ENCODE measurements around the gene CYB5RL.
"Not testable (repeated sequence)": the region's sequence is repeated elsewhere in the genome, so short reads cannot be mapped to it uniquely, and the experiment has no call there.

Gene CYB5RL, protein sequence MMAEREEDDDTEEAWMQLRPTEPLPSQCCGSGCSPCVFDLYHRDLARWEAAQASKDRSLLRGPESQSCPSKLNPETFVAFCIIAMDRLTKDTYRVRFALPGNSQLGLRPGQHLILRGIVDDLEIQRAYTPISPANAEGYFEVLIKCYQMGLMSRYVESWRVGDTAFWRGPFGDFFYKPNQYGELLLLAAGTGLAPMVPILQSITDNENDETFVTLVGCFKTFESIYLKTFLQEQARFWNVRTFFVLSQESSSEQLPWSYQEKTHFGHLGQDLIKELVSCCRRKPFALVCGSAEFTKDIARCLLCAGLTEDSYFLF

DNA sequence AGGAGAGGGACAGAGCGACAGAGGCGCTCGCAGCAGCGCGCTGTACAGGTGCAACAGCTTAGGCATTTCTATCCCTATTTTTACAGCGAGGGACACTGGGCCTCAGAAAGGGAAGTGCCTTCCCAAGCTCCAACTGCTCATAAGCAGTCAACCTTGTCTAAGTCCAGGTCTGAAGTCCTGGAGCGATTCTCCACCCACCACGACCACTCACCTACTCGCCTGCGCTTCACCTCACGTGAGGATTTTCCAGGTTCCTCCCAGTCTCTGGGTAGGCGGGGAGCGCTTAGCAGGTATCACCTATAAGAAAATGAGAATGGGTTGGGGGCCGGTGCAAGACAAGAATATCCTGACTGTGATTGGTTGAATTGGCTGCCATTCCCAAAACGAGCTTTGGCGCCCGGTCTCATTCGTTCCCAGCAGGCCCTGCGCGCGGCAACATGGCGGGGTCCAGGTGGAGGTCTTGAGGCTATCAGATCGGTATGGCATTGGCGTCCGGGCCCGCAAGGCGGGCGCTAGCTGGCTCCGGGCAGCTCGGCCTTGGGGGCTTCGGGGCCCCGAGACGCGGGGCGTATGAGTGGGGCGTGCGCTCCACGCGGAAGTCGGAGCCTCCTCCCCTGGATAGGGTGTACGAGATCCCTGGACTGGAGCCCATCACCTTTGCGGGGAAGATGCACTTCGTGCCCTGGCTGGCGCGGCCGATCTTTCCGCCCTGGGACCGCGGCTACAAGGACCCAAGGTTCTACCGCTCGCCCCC lies at the start of gene CYB5RL, which contains the start of gene MRPL37:
Gene CYB5RL (minus strand): TSS at position 266 of the 754 bp plus-strand sequence. CDS start 4,414 bp downstream, outside the sequence.
Gene MRPL37 (plus strand): TSS at position 403 of the 754 bp plus-strand sequence. CDS start 77 bp downstream, at position 480.
- peak; percentile 98 for DNase-seq

DNA sequence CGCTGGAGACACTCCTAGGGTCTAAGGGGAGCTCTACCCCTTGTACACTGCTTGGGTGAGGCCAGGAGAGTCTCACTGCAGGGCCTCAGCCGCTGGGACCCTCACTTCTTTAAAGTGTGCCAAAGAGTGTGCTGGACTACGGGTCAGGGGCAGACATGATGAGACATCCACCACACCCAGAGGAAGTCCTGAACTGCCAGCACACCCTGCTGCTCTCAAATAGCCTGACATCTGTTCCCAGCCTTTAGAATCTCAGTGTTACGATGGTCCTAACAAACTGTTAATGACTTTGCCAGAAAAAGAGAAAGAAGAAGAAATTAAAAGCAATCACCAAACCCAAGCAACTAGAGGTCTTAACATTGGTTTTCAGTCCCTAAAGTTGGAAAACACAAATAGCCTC lies 49.1 kb upstream of the CYB5RL start:
- DNase-seq = no peak

DNA sequence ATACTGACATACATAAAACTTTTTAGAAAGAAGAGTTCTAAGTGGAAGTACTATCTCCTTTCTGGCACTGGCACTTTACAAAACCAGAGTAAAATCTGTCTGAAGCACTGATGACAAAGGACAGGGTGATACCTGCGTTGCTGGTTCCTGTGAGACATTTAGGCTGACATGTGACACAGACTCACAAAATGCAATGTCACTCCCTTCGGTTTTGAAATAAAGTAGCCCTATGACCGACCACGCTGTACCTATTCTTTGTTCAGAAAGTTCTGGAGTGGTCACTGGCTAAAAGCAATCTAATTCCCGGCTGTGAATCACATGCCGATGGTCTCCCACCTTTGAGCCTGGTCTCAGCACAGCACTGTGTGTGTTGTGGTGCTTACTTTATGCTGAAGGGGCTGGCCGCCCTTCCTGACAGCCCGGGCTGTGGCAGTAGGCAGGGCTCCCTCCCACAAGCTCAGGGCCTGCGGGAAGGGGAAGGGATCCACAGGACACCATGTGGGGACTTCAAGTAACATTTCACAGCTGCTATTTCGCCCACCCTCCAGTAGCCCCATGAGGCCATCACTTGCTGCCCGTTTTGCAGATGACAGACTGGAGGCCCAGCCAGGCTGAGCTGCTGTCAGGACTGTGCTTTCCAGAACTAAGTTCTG lies 48.2 kb upstream of the CYB5RL start:
- DNase-seq = no peak

DNA sequence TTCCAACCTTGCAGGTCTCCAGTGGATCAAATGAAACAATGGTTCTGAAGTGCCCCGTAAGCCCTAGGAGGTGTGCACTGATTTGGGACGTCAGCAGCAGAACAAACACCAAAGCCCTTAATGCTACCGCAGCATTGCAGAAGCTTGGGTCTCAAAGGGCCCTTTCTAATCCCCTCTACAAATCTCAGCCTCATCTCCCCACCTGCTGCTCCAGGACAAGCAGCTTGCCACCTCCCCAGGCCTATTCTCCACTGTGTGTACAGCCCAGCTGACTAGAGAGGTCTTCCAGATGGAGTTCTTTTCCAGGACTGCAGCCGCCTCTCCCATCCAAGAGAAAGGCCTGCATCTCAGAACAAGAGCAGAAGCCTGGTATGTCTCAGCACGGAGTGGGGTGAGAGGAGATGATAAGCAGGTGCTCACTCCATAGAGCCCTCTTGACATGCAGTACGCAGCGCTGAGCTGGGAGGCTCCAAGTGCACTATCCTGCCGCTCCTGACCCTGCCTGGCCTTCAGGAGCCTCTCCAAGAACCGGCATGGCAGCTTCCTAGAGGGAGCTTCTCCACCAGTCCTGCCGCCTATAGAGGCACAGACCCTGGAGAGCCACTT lies 46.4 kb upstream of the CYB5RL start:
- DNase-seq = no peak

DNA sequence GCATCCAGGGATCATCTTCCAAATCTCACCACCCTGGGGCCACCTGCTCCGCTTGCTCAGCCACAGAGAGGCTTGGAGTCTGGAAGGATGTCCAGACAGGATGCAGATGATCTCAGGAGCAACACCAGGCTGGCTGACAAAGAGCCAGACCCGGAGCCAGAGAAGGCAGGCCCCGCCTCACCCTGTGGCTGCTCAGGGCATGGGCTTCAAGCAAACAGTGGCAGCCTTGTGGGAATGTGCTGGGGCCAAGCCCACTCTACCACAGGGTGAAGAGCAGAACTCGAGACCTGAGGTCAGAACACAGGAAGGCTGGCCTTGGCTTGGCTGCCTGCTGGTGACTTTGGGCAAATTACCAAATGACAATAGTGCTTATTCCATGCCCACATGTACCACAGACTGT lies 45.7 kb upstream of the CYB5RL start:
- no peak for DNase-seq

DNA sequence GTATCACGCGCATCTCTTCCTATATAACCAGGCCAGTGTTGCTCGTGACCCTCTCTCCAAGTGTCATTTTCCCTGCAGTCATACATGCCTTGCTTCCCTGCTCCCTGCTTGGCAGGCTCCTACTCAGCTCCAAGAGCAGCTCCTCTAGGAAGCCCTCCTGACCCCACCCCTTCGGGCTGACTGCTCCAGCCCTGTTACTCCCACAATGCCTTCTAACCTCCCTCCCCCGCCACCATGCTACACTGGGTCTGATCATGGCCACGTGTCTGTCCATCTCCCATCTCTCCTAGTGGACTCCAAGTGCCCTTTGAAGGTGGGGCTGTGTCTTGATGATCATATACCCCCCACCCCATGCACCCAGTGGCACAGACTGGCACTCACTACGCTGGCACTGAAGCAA lies 44.8 kb upstream of the CYB5RL start:
- DNase-seq = no peak

DNA sequence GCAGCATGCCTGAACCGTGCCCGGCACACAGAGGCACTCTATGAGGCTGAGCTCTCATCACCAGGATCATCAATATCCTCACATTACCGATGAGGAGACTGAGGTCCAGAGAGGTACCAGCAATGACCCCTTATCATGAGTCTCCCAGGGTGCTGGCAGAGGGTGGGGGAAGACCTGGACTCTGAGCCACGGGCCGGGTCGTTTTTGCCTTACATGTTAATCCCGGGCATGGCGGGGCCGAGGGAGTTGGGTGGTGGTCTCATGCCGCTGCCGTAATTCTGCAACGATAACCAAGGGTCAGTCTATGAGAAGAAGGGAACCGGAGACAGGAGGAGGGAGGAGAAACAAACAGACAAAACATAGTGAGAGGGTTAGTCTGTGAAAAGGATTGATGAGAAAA lies 43.2 kb upstream of the CYB5RL start:
- DNase-seq = no peak

DNA sequence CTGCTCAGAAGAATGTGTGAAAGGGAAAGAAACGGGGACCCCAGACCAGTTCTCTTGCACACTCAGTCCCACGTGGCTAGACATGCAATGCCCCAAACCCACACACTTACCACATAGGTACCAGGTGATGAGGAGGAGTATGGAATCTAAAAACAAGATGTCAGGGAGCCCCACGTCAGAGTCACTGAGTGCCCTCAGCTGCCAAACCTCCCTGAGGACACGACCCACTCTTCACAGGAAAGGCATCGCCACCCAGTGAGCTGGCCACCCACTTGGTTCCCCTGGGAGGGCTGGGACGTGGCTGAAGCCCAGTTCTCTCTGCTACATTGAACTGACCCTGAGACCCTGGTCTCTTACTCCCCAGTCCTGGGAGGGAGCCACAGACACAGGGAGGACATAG lies 41.5 kb upstream of the CYB5RL start:
- no peak for DNase-seq

DNA sequence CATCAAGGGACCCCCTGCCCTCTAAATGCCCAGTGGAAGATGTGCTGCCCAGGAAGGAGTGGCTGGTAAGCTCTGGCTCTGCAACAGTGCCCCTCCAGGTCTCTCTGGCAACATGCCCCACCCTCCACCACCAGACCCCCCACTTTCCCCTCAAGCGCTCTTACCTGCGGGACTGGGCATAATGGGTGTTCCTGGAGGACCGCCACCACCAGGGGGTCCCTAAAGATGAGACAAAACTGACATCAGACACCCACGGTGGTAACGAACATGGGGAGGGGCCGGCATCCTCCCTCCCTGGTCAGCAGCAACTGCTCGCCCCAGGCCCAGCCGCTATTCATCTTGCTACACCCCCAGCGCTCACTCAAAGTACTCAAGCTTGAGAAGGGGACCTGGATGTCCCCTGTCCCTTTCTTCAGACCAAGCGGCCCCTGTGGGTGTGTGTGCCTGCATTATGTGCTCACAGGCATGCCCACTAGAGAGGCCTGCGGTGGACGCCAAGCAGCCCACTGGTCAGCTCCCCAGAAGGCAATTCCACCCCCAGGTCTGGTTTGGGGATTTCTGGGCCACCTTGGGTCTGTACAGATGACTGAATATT lies 41.0 kb upstream of the CYB5RL start:
- no peak for DNase-seq

DNA sequence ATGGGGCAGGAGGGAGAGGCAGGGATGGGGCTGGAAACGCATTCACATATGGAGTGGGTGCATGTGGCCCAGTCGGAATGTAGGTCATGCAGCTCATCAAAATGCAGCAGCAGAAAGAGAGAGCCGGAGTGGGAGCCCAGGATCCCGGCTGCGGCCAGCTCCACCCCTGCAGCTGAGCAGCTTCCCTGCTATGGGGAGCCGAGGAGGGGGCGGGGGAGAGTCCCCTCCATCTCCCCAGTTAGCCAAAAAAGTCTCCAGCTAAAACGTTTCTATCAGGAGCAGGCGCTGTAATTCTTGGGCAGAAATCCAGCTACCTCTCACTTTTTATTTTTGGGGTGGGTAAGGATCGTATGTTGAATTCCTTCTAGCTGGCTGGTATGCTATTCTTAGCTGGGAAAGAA lies 39.8 kb upstream of the CYB5RL start:
- DNase-seq = no peak

DNA sequence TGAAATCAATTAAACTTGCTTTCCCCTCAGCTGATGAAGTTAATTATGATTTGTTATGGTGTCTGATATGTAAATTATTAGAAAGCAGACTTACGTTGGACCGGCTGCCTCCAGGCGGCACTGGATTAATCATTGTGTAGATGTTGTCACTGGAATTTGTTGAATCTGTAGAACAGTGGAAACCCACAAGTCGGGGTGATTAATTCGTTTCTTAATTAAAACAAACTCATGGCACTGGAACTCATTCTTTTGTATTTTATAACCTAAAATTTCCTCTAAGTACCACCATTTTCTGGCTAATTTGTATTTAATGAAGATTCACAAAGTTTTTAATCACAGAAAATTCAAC lies 39.2 kb upstream of the CYB5RL start:
- DNase-seq = no peak

DNA sequence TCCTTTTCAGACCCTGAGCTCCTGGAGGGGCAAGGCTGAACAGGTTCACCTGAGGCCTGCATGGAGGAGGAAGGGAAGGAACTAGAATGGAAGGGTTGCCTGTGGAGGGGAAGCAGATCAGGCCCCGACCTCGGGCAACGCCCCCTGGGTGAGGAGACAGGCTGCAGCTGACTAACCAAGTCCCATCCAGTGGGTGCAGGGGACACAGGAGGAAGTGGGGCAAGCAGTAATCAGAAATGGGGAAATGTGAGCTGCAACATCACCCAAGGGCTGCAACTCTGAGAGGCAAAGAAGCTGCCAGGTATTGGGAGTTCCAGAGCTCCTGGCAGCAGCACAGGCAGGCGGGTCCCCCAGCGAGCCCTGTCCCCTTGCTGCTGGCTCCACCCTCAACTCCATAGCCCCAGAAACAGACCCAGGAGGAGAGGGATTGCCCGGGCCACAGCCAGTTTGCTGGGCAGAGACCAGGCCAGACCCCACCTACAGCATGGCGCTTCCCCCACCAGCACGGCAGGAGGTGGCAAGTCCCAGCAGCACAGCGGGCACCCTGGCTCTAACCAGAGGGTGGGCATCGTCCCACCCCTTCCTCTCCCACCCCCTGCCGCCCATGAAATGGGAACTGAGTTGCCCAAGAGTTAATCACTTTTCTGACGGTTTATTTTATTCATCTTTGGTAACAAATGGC lies 38.7 kb upstream of the CYB5RL start:
- no peak for DNase-seq

DNA sequence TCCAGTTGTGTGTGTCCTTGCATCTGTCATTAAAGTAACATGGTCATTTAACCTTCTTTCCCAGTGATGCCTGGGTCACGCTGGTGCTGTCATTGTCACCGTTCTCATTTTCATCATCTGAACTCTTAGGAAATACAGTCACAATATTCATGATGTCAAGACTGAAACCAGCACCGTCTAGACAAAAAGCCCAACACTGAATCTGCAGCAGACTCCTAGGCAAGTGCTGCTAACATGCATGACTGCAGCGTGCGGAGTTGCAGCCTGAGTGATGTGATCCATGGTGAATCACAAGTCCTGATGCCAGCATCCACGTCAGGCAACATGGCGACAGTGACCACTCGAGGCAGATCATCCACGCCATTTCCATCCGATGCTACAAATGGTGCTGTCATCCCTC lies 37.8 kb upstream of the CYB5RL start:
- no peak for DNase-seq

DNA sequence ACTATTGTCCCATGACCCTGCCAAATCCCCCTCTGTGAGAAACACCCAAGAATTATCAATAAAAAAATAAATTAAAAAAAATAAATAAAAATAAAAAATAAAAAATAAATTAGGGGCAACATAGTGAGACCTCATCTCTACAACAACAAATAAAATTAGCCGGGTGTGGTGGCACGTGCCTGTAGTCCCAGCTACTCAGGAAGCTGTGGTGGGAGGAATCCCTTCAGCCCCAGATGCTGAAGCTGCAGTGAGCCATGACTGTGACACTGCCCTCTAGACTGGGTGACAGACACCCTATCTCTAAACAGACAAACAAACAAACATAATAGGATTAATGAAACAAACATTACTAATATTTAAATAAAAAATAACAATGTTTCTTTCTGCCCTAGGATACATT lies 34.5 kb upstream of the CYB5RL start:
- no peak for DNase-seq

DNA sequence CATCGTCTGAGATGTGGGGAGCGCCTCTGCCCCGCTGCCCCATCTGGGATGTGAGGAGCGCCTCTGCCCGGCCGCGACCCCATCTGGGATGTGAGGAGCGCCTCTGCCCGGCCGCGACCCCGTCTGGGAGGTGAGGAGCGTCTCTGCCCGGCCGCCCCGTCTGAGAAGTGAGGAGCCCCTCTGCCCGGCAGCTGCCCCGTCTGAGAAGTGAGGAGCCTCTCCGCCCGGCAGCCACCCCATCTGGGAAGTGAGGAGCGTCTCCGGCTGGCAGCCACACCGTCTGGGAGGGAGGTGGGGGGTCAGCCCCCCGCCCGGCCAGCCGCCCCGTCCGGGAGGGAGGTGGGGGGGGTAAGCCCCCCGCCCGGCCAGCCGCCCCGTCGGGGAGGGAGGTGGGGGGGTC lies 33.4 kb upstream of the CYB5RL start:
- DNase-seq = not testable (repeated sequence)

DNA sequence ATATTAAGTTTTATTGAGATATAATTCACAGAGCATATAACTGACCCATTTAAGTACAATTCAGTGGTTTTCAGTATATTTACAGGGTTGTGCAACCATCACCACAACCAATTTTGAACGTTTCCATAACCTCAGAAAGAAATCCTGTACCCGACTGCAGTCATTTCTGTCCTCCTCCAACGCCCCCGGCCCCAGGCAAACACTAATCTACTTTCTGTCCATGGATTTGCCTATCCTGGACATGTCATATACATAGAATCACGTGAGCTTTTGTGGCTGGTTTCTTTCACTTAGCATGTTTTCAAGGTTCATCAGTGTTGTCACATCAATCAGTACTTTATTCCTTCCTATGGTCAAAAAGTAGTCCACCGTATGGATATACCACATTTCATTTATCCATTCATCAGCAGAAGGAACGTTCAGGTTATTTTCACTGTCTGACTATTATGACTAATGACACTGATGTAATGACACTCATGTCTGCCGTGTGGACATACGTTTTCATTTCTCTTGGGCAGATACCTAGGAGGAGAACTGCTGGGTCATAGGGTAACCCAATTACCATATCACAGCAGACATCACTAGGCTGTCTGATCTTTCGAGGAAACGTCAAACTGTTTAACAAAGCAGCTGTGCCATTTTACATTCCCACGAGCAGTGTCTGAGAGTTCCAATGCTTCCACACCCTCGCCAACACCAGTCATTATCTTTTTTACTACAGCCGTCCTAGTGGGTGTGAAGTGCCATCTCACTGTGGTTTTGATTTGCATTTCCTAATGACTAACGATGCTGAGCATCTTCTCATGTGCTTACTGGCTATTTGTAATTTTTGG lies 30.9 kb upstream of the CYB5RL start:
- no peak for DNase-seq

DNA sequence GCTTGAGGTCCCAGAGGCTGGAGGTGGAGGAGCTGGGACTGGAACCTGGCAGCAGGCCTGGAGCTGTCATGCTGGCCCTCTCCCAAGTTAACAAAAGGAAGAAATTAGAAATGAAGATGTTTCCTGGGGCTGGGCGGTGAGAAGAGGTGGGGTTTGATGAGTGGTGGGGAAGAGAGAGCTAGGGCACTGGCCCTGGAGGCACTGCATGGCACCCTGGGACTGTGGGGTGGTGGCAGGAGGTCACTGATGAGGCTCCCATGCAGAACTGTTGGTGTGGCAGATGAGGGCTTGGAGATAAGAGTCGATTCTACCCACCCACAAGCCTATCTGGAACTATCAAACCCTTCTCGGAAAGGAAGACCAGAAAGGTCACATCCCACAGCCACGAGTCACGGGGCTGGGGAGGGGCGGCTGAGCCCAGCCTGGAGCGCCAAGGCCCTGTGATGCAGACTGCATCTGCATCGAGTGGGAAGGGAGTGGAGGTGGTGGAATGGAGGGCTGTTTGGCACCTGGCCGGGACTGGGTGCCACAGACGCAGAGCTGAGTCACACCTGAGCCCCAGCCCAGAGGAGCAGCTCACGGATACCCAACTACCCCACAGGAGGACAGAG lies 29.6 kb upstream of the CYB5RL start:
- no peak for DNase-seq

DNA sequence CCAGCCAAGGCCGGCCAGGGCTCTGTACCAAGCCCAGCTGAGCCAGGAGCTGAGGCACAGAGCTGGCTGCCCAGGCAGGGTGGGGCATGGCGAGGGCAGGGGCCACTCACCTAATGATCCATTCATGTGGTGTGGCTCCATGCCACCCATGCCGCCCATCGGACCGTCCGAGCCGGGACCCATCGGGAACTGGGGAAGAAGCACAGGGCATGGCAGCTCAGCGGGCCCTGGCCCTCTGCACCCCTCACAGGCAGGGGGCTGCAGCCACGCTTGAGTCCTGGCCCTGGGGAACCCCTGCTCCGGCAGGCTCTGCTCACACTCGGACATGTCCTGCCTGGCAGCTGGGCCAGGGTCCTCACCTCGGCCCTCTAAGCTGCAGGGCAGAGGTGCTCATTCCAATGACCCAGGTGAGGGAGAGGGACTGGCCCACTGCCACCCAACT lies 28.8 kb upstream of the CYB5RL start:
- DNase-seq = no peak

DNA sequence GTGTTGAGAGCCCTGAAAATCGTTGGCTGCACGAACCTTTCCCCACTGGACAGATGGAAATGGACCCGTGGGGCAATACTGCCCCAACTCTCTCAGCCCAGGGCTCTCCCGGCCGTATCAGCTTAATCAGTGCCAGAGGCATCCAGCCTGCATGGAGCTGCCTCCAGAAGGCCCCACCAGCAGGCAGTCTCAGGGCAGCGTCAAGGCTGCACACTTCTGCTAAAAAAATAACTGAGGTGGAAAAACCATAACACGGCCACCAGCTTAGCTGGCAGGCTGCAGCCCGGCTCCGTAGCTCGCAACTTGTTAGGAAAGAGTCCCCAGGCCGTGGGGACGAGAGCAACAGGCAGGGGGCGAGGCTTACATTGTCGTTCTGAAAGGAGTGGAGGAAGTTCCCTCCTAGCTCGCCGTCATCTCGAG lies 28.1 kb upstream of the CYB5RL start:
- peak; percentile 28 for DNase-seq

DNA sequence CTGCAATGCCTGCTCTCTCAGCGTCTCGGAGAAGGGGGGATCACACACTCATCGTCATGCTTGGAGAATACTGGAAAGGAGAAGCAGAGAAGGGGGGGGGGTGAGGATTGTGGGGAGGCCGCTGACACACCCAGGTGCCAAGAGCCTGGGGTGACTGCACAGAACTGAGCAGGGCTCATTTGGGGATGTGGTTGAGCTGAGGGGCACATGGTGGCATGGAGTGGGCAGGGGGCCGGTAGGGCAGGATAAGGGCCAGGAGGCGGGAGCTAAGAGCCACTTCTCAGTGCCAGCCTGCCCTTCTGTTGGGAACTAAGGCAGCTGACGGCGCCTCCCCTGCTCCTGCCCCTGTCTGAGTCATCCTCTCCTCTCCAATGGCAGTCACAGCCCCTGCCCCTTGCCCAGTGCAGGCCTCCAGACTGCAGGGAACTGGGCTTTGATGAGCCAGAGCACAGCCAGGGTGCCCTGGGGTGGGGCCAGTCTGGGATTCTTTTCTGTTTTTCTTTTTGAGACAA lies 27.3 kb upstream of the CYB5RL start:
- peak; percentile 29 for DNase-seq

All from NCI-H1694 (cell line).